Naive thymus-derived CD4-positive, alpha-beta T cell (primary cell): ENCODE results near the gene FTCD. TPM values are rescaled to one million over a fixed set of nuclear protein-coding genes. Genes with fewer than 3 reads are reported as not detected.

Source experiments
- ATAC-seq: fragments of 150-1000 bp; cut with Tn5 transposase; 2 replicates; pipeline ENCODE4 v1.10.0; 2021; ENCODE audit warnings: mild to moderate bottlenecking, moderate library complexity
- CTCF ChIA-PET: fragments of 350-600 bp; sonication (Branson Sonifier 250); formaldehyde crosslinking; loops from one replicate; lab custom pipeline; 2021; ENCODE audit warnings: antibody characterized with exemption; lab: Charles Lee
- POLR2A ChIA-PET: fragments of 350-600 bp; sonication (Branson Sonifier 250); formaldehyde crosslinking; loops from one replicate; lab custom pipeline; 2021; ENCODE audit warnings: antibody characterized with exemption, inconsistent platforms; lab: Charles Lee
- DNase-seq, 9 donors: peaks; one replicate each; pipeline versions ENCODE4 v3.0.0 to v3.0.0-alpha.2; 2020 to 2022; ENCODE audit warnings: mixed read lengths in 1 of 9
- H3K27ac ChIP-seq: one replicate; pipeline ENCODE4 v1.7.0; 2013; ENCODE audit warnings: mild to moderate bottlenecking, low read depth, low read length, moderate library complexity
- H3K27me3 ChIP-seq, 2 donors: one replicate each; pipeline ENCODE4 v1.7.0; 2013; ENCODE audit warnings: low read length in 2 of 2, mild to moderate bottlenecking in 2 of 2, moderate library complexity in 2 of 2; ENCODE audit not compliant: control insufficient read depth in 2 of 2, insufficient read depth in 2 of 2
- H3K36me3 ChIP-seq, 3 experiments: 1 replicate in 2 of 3; 2 replicates in 1 of 3; pipeline ENCODE4 v1.7.0; 2013; ENCODE audit warnings: low read length in 3 of 3, mild to moderate bottlenecking in 3 of 3, moderate library complexity in 1 of 3; ENCODE audit not compliant: insufficient read depth in 3 of 3, control insufficient read depth in 2 of 3
- H3K4me1 ChIP-seq, 2 donors: one replicate each; pipeline ENCODE4 v1.7.0; 2013; ENCODE audit warnings: low read length in 2 of 2, mild to moderate bottlenecking in 2 of 2, moderate library complexity in 1 of 2; ENCODE audit not compliant: control insufficient read depth in 2 of 2, insufficient read depth in 2 of 2
- H3K4me3 ChIP-seq: 2 replicates; pipeline ENCODE4 v1.7.0; 2013; ENCODE audit warnings: mild to moderate bottlenecking, low read length
- H3K9me3 ChIP-seq, 3 experiments: 1 replicate in 2 of 3; 2 replicates in 1 of 3; pipeline ENCODE4 v1.7.0; 2013; ENCODE audit warnings: low read length in 3 of 3; ENCODE audit not compliant: control insufficient read depth in 2 of 3
- H3K27ac Mint-ChIP-seq, 9 donors: one replicate each; pipeline ENCODE4 v1.8.0; 2020 to 2022; ENCODE audit warnings: mixed read lengths in 9 of 9, mild to moderate bottlenecking in 8 of 9, moderate library complexity in 5 of 9, inconsistent platforms in 2 of 9
- H3K27me3 Mint-ChIP-seq, 5 donors: one replicate each; pipeline ENCODE4 v1.8.0; 2021 to 2022; ENCODE audit warnings: mixed read lengths in 5 of 5, mild to moderate bottlenecking in 1 of 5
- H3K36me3 Mint-ChIP-seq, 5 donors: one replicate each; pipeline ENCODE4 v1.8.0; 2020 to 2022; ENCODE audit warnings: mixed read lengths in 5 of 5, mild to moderate bottlenecking in 3 of 5, inconsistent platforms in 1 of 5
- H3K4me1 Mint-ChIP-seq, 7 donors: one replicate each; pipeline ENCODE4 v1.8.0; 2020 to 2022; ENCODE audit warnings: mixed read lengths in 7 of 7, mild to moderate bottlenecking in 3 of 7, inconsistent platforms in 1 of 7
- H3K4me3 Mint-ChIP-seq, 10 donors: one replicate each; pipeline ENCODE4 v1.8.0; 2020 to 2022; ENCODE audit warnings: mild to moderate bottlenecking in 10 of 10, mixed read lengths in 10 of 10, moderate library complexity in 6 of 10, inconsistent platforms in 2 of 10
- H3K9me3 Mint-ChIP-seq, 11 donors: one replicate each; pipeline ENCODE4 v1.8.0; 2020 to 2022; ENCODE audit warnings: mixed read lengths in 11 of 11, mild to moderate bottlenecking in 4 of 11, inconsistent platforms in 1 of 11, moderate library complexity in 1 of 11
- intact Hi-C, 2 donors: fragments of 100-400 bp; cut with micrococcal nuclease; formaldehyde crosslinking; loops; one replicate each; pipeline ENCODE4 v1.15.1; 2023
- polyA plus RNA-seq, 2 donors: library from polyadenylated mRNA; unstranded; fragments of 300-500 nt; fragmentation: Illumina TruSeq; gene quantifications; one replicate each; pipeline ENCODE4 v1.2.3, GENCODE V29; 2021
- total RNA-seq, 6 experiments: library from RNA in 5 of 6; stranded (reverse) in 5 of 6; gene quantifications; 1 replicate in 5 of 6; 2 replicates in 1 of 6; pipeline ENCODE4 v1.2.3 and lab custom pipeline; 2021 to 2026

Gene FTCD
- total and polyA plus RNA-seq, 7 experiments from 2014 or later = 0.29 to 5.7 (median 2.0) TPM; not detected in 2

- CTCF ChIA-PET = interaction anchor here (1.7 kb wide), 1 partner anchor 14 kb away, joined by 6 read pairs; no protein-coding TSS in a partner anchor
These were observed 27.1 kb downstream of the FTCD start for GRCh38 chr21:46128106-46128932.

DNA sequence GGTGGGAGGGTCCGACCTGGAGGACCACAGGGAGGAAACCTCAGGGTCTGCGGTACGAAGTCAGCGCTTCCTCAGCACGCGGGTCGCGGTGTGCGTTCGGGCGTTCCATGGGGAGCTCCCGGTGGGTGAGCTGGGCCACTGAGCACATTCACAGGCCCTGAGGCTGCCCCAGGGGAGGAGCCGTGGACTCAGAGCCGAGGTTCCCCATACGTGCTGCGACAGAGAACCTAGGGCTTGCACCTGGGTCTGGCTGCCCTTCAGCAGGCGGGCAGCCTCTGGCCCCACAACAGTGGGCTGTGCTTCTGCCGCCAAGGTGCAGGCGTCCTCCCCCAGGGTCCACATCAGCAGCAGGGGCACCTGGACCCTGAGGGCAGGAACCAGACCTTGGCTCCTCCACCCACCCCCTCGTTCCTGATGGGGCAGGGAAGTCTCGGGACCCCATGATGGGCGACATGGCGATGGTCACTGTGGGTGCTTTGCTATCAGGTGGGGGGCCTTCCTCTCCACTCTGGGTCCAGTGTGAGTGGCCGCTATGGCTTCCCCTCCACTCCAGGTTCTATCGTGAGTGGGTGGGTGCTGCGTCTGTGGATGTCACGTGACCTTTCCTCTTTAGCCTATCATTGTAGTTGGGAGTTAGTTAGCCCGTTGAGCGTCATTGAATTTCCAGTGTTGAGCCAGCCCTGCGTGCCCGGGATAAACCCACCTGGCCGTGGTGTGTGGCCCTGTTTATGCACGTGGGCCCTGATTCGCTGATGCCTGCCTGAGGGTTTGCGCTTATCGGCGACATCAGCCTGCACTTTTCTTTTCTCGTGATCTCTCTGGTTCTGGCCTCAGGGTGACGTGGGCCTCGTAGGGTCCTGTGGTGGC is 27.9 kb downstream of the FTCD start:
- peak in 1 of 9 donors; percentile 5 for DNase-seq
- Histone ChIP-seq H3K4me1 (no peaks in the 10 kb centered on the region), H3K36me3 (no peaks in the 10 kb centered on the region), H3K4me3 (no peak overlapping the region), H3K27ac (no peak overlapping the region), H3K27me3 (no peaks in the 10 kb centered on the region), H3K9me3 (no peaks in the 10 kb centered on the region)
- intact Hi-C loops = no loop called here
- H3K9me3 Mint-ChIP-seq = peaks cover 0 to 2% (median 0%) of the 10 kb centered on the region in 11 donors
- no peaks in the 10 kb centered on the region for H3K27me3 Mint-ChIP-seq
- peaks cover 0 to 4% (median 0%) of the 10 kb centered on the region in 7 donors for H3K4me1 Mint-ChIP-seq
- H3K36me3 Mint-ChIP-seq = peaks cover 0 to 4% (median 0%) of the 10 kb centered on the region in 5 donors
- H3K27ac Mint-ChIP-seq = no peak overlapping the region
- POLR2A ChIA-PET = no interaction called here
- ATAC-seq = no peak
- CTCF ChIA-PET = no interaction called here
- H3K4me3 Mint-ChIP-seq = no peak overlapping the region

More at GRCh38 chr21:46128106-46128932, 27.1 kb downstream of the FTCD start:
- Mint-ChIP-seq H3K27me3 (no peaks in the 10 kb centered on the region), H3K9me3 (peaks cover 0 to 1% (median 0%) of the 10 kb centered on the region in 11 donors), H3K36me3 (peaks cover 0 to 4% (median 0%) of the 10 kb centered on the region in 5 donors), H3K4me3 (no peak overlapping the region), H3K4me1 (peaks cover 0 to 4% (median 0%) of the 10 kb centered on the region in 7 donors), H3K27ac (no peak overlapping the region)
- Histone ChIP-seq H3K27ac (no peak overlapping the region), H3K4me3 (no peak overlapping the region), H3K27me3 (no peaks in the 10 kb centered on the region), H3K4me1 (no peaks in the 10 kb centered on the region), H3K36me3 (no peaks in the 10 kb centered on the region), H3K9me3 (no peaks in the 10 kb centered on the region)
- DNase-seq = peak in 1 of 9 donors; percentile 5
- intact Hi-C loops = no loop called here
- POLR2A ChIA-PET = no interaction called here
- no peak for ATAC-seq

DNA sequence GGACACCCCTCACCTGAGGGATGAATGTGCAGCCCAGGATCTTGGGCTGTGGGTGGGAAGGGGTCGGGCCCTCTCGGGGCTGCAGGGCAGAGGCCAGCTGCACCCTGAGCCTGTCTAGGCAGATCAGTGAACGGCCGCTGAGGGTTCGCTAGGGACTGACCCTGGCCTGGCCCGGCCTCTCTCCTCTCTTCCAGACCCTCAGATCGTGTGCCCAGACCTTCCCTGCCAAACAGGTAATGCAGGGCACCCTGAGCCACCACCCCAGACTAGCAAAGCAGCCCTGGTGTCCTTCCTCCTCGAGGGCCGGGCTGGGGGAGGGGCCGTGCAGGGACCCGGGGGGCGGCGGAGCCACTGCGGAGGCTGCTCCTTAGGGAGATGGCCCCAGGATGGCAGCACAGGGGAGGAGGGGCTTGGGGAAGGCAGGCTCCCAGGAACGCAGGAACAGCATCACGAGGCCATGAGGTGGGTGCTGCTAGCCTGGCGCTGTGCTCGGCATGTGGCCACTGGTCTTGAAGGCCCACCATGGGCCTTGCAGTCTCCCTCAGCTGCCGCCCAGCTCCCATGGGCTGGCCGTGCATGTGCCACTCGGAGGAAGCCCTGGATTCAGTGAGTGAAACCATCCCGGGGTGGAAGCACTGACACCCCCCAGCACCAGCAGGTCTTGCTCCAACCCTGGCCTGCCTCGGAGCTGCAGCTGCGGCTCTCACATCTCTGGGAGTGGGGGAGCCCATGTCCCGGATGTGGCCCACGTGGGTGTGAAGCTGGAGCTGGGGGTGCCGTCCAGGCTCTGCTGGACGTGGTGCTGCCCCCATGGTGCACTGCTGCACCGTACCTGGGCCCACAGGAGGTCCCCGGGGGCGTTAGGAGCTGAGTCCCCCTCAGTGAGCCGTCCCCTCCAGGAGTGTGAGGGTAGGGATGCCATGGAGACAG is 28.8 kb downstream of the FTCD start:
- H3K27ac ChIP-seq = no peak overlapping the region
- no peaks in the 10 kb centered on the region for H3K9me3 ChIP-seq
- Mint-ChIP-seq H3K4me1 (peaks cover 0 to 4% (median 0%) of the 10 kb centered on the region in 7 donors), H3K36me3 (peaks cover 0 to 4% (median 0%) of the 10 kb centered on the region in 5 donors), H3K27ac (no peak overlapping the region), H3K4me3 (no peak overlapping the region), H3K9me3 (peaks cover 0 to 2% (median 0%) of the 10 kb centered on the region in 11 donors), H3K27me3 (no peaks in the 10 kb centered on the region)
- ChIA-PET CTCF (no interaction called here), POLR2A (no interaction called here)
- DNase-seq (peak in 2 of 9 donors; percentile 5 to 9), ATAC-seq (no peak)
- no peaks in the 10 kb centered on the region for H3K27me3 ChIP-seq
- no peak overlapping the region for H3K4me3 ChIP-seq
- intact Hi-C loops = no loop called here
- H3K4me1 ChIP-seq = no peaks in the 10 kb centered on the region
- H3K36me3 ChIP-seq = no peaks in the 10 kb centered on the region

DNA sequence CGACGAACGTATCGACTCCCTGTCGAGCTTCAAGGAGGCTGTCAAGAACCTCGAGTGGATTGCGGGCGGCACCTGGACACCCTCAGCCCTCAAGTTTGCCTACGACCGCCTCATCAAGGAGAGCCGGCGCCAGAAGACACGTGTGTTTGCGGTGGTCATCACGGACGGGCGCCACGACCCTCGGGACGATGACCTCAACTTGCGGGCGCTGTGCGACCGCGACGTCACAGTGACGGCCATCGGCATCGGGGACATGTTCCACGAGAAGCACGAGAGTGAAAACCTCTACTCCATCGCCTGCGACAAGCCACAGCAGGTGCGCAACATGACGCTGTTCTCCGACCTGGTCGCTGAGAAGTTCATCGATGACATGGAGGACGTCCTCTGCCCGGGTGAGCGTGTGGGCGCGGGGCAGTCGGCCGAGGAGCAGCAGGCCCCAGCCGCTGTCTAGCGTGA is 29.5 kb downstream of the FTCD start:
- no peak overlapping the region for H3K27ac ChIP-seq
- no peaks in the 10 kb centered on the region for H3K4me1 ChIP-seq
- H3K4me3 ChIP-seq = no peak overlapping the region
- POLR2A ChIA-PET = no interaction called here
- H3K4me3 Mint-ChIP-seq = no peak overlapping the region
- H3K4me1 Mint-ChIP-seq = peaks cover 0 to 4% (median 0%) of the 10 kb centered on the region in 7 donors
- H3K9me3 Mint-ChIP-seq = peaks cover 0 to 2% (median 0%) of the 10 kb centered on the region in 11 donors
- H3K9me3 ChIP-seq = no peaks in the 10 kb centered on the region
- intact Hi-C loops = no loop called here
- peaks cover 0 to 4% (median 0%) of the 10 kb centered on the region in 5 donors for H3K36me3 Mint-ChIP-seq
- ATAC-seq = no peak
- no peaks in the 10 kb centered on the region for H3K27me3 ChIP-seq
- DNase-seq = peak in 3 of 9 donors; percentile 3 to 12 (median 6)
- H3K36me3 ChIP-seq = no peaks in the 10 kb centered on the region
- no peaks in the 10 kb centered on the region for H3K27me3 Mint-ChIP-seq
- CTCF ChIA-PET = no interaction called here
- H3K27ac Mint-ChIP-seq = no peak overlapping the region

DNA sequence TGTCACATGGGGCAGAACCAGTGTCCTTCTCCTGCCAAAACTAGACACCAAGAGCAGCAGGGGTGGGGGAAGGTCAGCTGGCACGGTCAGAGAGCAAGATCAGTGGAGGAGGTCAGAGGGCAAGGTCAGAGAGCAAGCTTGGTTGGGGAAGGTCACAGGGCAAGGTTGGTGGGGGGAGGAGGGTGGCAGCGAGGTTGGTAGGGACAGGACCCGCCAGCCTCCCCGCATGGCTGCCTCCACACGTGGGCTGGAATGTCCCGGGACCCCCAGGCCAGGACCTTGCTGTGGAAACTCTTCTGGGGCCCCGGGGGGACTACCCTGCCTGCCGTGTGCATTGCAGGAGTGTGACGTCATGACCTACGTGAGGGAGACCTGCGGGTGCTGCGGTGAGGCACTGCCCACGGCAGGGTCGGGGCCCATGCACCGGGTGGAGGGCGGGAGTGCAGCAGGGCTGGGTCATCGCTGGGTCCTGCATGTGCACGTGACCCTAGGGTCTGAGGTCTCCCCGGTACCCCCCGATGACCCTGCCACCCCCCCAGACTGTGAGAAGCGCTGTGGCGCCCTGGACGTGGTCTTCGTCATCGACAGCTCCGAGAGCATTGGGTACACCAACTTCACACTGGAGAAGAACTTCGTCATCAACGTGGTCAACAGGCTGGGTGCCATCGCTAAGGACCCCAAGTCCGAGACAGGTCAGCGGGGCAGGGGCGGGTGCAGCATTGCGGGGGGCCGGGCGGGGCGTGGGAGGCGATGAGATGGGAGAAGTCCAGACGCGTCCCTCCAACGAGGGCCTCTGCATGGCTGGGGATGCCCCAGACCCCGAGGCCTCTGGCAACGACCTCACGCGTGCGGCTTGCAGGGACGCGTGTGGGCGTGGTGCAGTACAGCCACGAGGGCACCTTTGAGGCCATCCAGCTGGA is 30.2 kb downstream of the FTCD start:
- CTCF ChIA-PET = no interaction called here
- Mint-ChIP-seq H3K4me1 (peaks cover 0 to 4% (median 0%) of the 10 kb centered on the region in 7 donors), H3K27me3 (no peaks in the 10 kb centered on the region)

More for the DNA sequence above, 30.2 kb downstream of the FTCD start:
- ATAC-seq = no peak
- H3K9me3 ChIP-seq = no peaks in the 10 kb centered on the region
- H3K4me3 ChIP-seq = no peak overlapping the region
- peak in 3 of 9 donors; percentile 5 to 17 (median 5) for DNase-seq
- Mint-ChIP-seq H3K36me3 (peaks cover 0 to 4% (median 0%) of the 10 kb centered on the region in 5 donors), H3K9me3 (peaks cover 0 to 2% (median 0%) of the 10 kb centered on the region in 11 donors), H3K27ac (no peak overlapping the region), H3K4me3 (no peak overlapping the region)
- POLR2A ChIA-PET = no interaction called here
- H3K36me3 ChIP-seq = no peaks in the 10 kb centered on the region
- no peaks in the 10 kb centered on the region for H3K27me3 ChIP-seq
- no peak overlapping the region for H3K27ac ChIP-seq
- H3K4me1 ChIP-seq = no peaks in the 10 kb centered on the region
- intact Hi-C loops = no loop called here
